Kidney tubule cell (primary cell): Measurements from ENCODE around the gene OPN5.
"Not testable (repeated sequence)": the region's sequence is repeated elsewhere in the genome, so short reads cannot be mapped to it uniquely, and the experiment has no call there.

Experiments
- DNase-seq: peaks from one replicate; pipeline ENCODE4 v3.0.0-alpha.2; 2018; ENCODE audit warnings: low spot score

OPN5 gene

GRCh38 chr6:47781732-47782131, at the start of gene OPN5:
Gene OPN5, plus strand, starts transcription at chr6:47782032. Its CDS starts 35 bp downstream, at chr6:47782067.
- DNase-seq, result no peak

GRCh38 chr6:47733879-47734558, 47.8 kb upstream of the OPN5 start:
- DNase-seq, result peak; percentile 51

GRCh38 chr6:47734831-47735481, 46.9 kb upstream of the OPN5 start:
- no peak for DNase-seq

GRCh38 chr6:47736083-47736700, 45.6 kb upstream of the OPN5 start:
- DNase-seq, result no peak

GRCh38 chr6:47737406-47737805, 44.4 kb upstream of the OPN5 start:
- DNase-seq, result peak; percentile 56

- DNase-seq, result no peak
Measured at GRCh38 chr6:47740714-47741113, 41.1 kb upstream of the OPN5 start.

- DNase-seq, result peak; percentile 88
Measured at GRCh38 chr6:47741807-47742206, 40.0 kb upstream of the OPN5 start.

GRCh38 chr6:47743744-47744143, 38.1 kb upstream of the OPN5 start:
- DNase-seq, result no peak

- DNase-seq, result not testable (repeated sequence)
Measured at GRCh38 chr6:47745269-47745668, 36.6 kb upstream of the OPN5 start.

- DNase-seq, result no peak
Measured at GRCh38 chr6:47749757-47750156, 32.1 kb upstream of the OPN5 start.

GRCh38 chr6:47752801-47753200, 29.0 kb upstream of the OPN5 start:
- DNase-seq, result no peak

- DNase-seq, result peak; percentile 28
Measured at GRCh38 chr6:47759364-47759763, 22.5 kb upstream of the OPN5 start.

GRCh38 chr6:47762502-47762901, 19.3 kb upstream of the OPN5 start:
- no peak for DNase-seq

- no peak for DNase-seq
Measured at GRCh38 chr6:47766445-47766844, 15.4 kb upstream of the OPN5 start.

GRCh38 chr6:47767102-47767501, 14.7 kb upstream of the OPN5 start:
- DNase-seq, result no peak

- peak; percentile 50 for DNase-seq
Measured at GRCh38 chr6:47769982-47770381, 11.8 kb upstream of the OPN5 start.

- no peak for DNase-seq
Measured at GRCh38 chr6:47772359-47772758, 9.5 kb upstream of the OPN5 start.

- no peak for DNase-seq
Measured at GRCh38 chr6:47773005-47773404, 8.8 kb upstream of the OPN5 start.

- DNase-seq, result peak; percentile 86
Measured at GRCh38 chr6:47780510-47781356, 1.1 kb upstream of the OPN5 start.

GRCh38 chr6:47785182-47785581, 3.4 kb downstream of the OPN5 start:
- peak; percentile 64 for DNase-seq

GRCh38 chr6:47787620-47788497, 6.0 kb downstream of the OPN5 start:
- DNase-seq, result peak; percentile 91
